ENCODE data around the gene SPPL2C.

Gene SPPL2C

GRCh38 chr17:45812102-45812501 is 32.6 kb upstream of the SPPL2C start:
- no peak overlapping the region for H3K27ac Mint-ChIP-seq
- H3K27me3 Mint-ChIP-seq (ENCODE audit: low read depth, poor library complexity), result peaks cover 8% of the 10 kb centered on the region
- no peaks in the 10 kb centered on the region for H3K36me3 Mint-ChIP-seq (ENCODE audit: low read depth)
- H3K4me3 Mint-ChIP-seq, result no peak overlapping the region
- TF ChIP-seq CTCF (IDR thresholded peaks at IDR 0.05), result peak; percentile 21
- no peak for DNase-seq
- H3K9me3 Mint-ChIP-seq, result no peaks in the 10 kb centered on the region
- H3K4me1 Mint-ChIP-seq, result peaks cover 34% of the 10 kb centered on the region

- Mint-ChIP-seq H3K36me3 (ENCODE audit: low read depth) (no peaks in the 10 kb centered on the region), H3K9me3 (no peaks in the 10 kb centered on the region), H3K27ac (no peak overlapping the region), H3K4me3 (peak overlapping the region; percentile 23), H3K27me3 (ENCODE audit: low read depth, poor library complexity) (peaks cover 10% of the 10 kb centered on the region), H3K4me1 (peaks cover 45% of the 10 kb centered on the region)
- DNase-seq, result peak; percentile 78
- peak; percentile 64 for TF ChIP-seq CTCF (IDR thresholded peaks at IDR 0.05)
Measured at GRCh38 chr17:45813048-45813725, 31.5 kb upstream of the SPPL2C start.

- Mint-ChIP-seq H3K36me3 (ENCODE audit: low read depth) (no peaks in the 10 kb centered on the region), H3K27me3 (ENCODE audit: low read depth, poor library complexity) (peaks cover 13% of the 10 kb centered on the region), H3K9me3 (no peaks in the 10 kb centered on the region), H3K4me3 (no peak overlapping the region), H3K4me1 (peaks cover 58% of the 10 kb centered on the region), H3K27ac (peak overlapping the region; percentile 52)
- no peak for DNase-seq
- no peak for TF ChIP-seq CTCF (IDR thresholded peaks at IDR 0.05)
Measured at GRCh38 chr17:45814622-45815606, 29.8 kb upstream of the SPPL2C start.

- no peaks in the 10 kb centered on the region for H3K36me3 Mint-ChIP-seq (ENCODE audit: low read depth)
- H3K27me3 Mint-ChIP-seq (ENCODE audit: low read depth, poor library complexity), result peaks cover 13% of the 10 kb centered on the region
- H3K4me1 Mint-ChIP-seq, result peaks cover 58% of the 10 kb centered on the region
- no peaks in the 10 kb centered on the region for H3K9me3 Mint-ChIP-seq
- TF ChIP-seq CTCF (IDR thresholded peaks at IDR 0.05), result no peak
- no peak for DNase-seq
- no peak overlapping the region for H3K27ac Mint-ChIP-seq
- no peak overlapping the region for H3K4me3 Mint-ChIP-seq
Measured at GRCh38 chr17:45815752-45816151, 28.9 kb upstream of the SPPL2C start.

- H3K27ac Mint-ChIP-seq, result no peak overlapping the region
- H3K4me1 Mint-ChIP-seq, result peaks cover 52% of the 10 kb centered on the region
- H3K4me3 Mint-ChIP-seq, result no peak overlapping the region
- no peaks in the 10 kb centered on the region for H3K9me3 Mint-ChIP-seq
- no peaks in the 10 kb centered on the region for H3K36me3 Mint-ChIP-seq (ENCODE audit: low read depth)
- no peak for TF ChIP-seq CTCF (IDR thresholded peaks at IDR 0.05)
- peaks cover 17% of the 10 kb centered on the region for H3K27me3 Mint-ChIP-seq (ENCODE audit: low read depth, poor library complexity)
- no peak for DNase-seq
Measured at GRCh38 chr17:45818041-45818440, 26.6 kb upstream of the SPPL2C start.
